Left lung (tissue), 10 donors: ENCODE measurements around the gene CD72. TPM values are rescaled to one million over a fixed set of nuclear protein-coding genes. Genes with fewer than 3 reads are reported as not detected.
A peak's percentile ranks its signal among the peaks of the same experiment; 100 is the strongest.

Source experiments
- ATAC-seq: fragments of 200-7000 bp; cut with Tn5 transposase; one replicate; pipeline ENCODE4 v1.9.1; 2020; ENCODE audit warnings: moderate library complexity
- DNase-seq, 4 donors: peaks; one replicate each; pipeline ENCODE4 v3.0.0-alpha.2; 2013 to 2020
- H3K27ac ChIP-seq, 2 donors: fragments of 200-600 bp; sonication (generic) in 1 of 2; one replicate each; pipeline versions ENCODE4 v1.5.0 to v1.8.0; 2020 to 2021
- H3K27me3 ChIP-seq, 2 donors: fragments of 200-600 bp; sonication (generic) in 1 of 2; one replicate each; pipeline versions ENCODE4 v1.5.0 to v1.8.0; 2020 to 2021
- H3K36me3 ChIP-seq, 2 donors: fragments of 200-600 bp; sonication (generic) in 1 of 2; one replicate each; pipeline versions ENCODE4 v1.5.0 to v1.8.0; 2020 to 2021
- H3K4me1 ChIP-seq, 2 donors: fragments of 200-600 bp; one replicate each; pipeline ENCODE4 v1.8.0; 2021
- H3K4me3 ChIP-seq, 2 donors: fragments of 200-600 bp; sonication (generic) in 1 of 2; one replicate each; pipeline versions ENCODE4 v1.5.0 to v1.8.0; 2020 to 2021; ENCODE audit warnings: mild to moderate bottlenecking in 1 of 2
- H3K9me3 ChIP-seq, 2 donors: fragments of 200-600 bp; sonication (generic) in 1 of 2; one replicate each; pipeline versions ENCODE4 v1.5.0 to v1.8.0; 2020 to 2021
- CTCF ChIP-seq, 2 donors: fragments of 200-600 bp; sonication (generic) in 1 of 2; IDR thresholded peaks; one replicate each; pipeline versions ENCODE4 v1.5.0 to v1.8.0; 2021; ENCODE audit warnings: antibody characterized with exemption in 2 of 2
- intact Hi-C, 2 donors: fragments of 100-400 bp; cut with DNase I; formaldehyde crosslinking; loops; one replicate each; pipeline versions ENCODE4 v1.11.2 to v1.14.2; 2022
- microRNA-seq, 2 donors: library from miRNA; unstranded; fragments of <30 nt; microRNA quantifications; one replicate each; pipeline ENCODE4, GENCODE V29; 2019
- polyA plus RNA-seq, 6 donors: library from polyadenylated mRNA; unstranded; fragments of 120-200 nt; gene quantifications; one replicate each; pipeline ENCODE4 v1.2.1, GENCODE V29; 2013; ENCODE audit not compliant: insufficient read length in 6 of 6
- total RNA-seq, 2 donors: library from RNA; stranded (reverse); fragmentation: NEBNext Ultra II Directional; extraction: Animal tissue kit (Norgen Biotek cat#: 25700); gene quantifications; one replicate each; pipeline ENCODE4 v1.2.1, GENCODE V29; 2021
- donor health status: DM: no; HTN: yes; CAD: no.
- donor health status: DM: no; HTN: no; CAD: no.

CD72 gene
- total and polyA plus RNA-seq, 8 donors = 3.2 to 4.3 (median 3.7) TPM

GRCh38 chr9:35563791-35564197, 54.4 kb downstream of the CD72 start:
- H3K36me3 ChIP-seq = peaks cover 0 to 37% of the 10 kb centered on the region in 2 donors
- no peak overlapping the region for H3K4me3 ChIP-seq
- intact Hi-C loops = no loop called here
- TF ChIP-seq CTCF (IDR thresholded peaks at IDR 0.05) = no peak
- H3K4me1 ChIP-seq = peaks cover 0 to 8% of the 10 kb centered on the region in 2 donors
- no peak for DNase-seq
- no peak overlapping the region for H3K27ac ChIP-seq
- ATAC-seq = peak; percentile 68
- no peaks in the 10 kb centered on the region for H3K27me3 ChIP-seq
- H3K9me3 ChIP-seq = no peaks in the 10 kb centered on the region

- peaks cover 0 to 44% of the 10 kb centered on the region in 2 donors for H3K36me3 ChIP-seq
- no peaks in the 10 kb centered on the region for H3K9me3 ChIP-seq
- no peak for TF ChIP-seq CTCF (IDR thresholded peaks at IDR 0.05)
- intact Hi-C loops = no loop called here
- H3K27me3 ChIP-seq = no peaks in the 10 kb centered on the region
- ATAC-seq = peak; percentile 9
- peak overlapping the region in 1 of 2 donors; percentile 4 for H3K27ac ChIP-seq
- peaks cover 0 to 8% of the 10 kb centered on the region in 2 donors for H3K4me1 ChIP-seq
- H3K4me3 ChIP-seq = no peak overlapping the region
- DNase-seq = no peak
Measured at GRCh38 chr9:35562895-35563780, 55.1 kb downstream of the CD72 start.

GRCh38 chr9:35561468-35562261, 56.5 kb downstream of the CD72 start:
- Histone ChIP-seq H3K4me1 (peaks cover 0 to 8% of the 10 kb centered on the region in 2 donors), H3K36me3 (peaks cover 0 to 57% of the 10 kb centered on the region in 2 donors), H3K4me3 (no peak overlapping the region), H3K27me3 (no peaks in the 10 kb centered on the region), H3K27ac (no peak overlapping the region), H3K9me3 (no peaks in the 10 kb centered on the region)
- intact Hi-C loops = no loop called here
- ATAC-seq = no peak
- no peak for DNase-seq
- no peak for TF ChIP-seq CTCF (IDR thresholded peaks at IDR 0.05)

- intact Hi-C loops = no loop called here
- no peak for TF ChIP-seq CTCF (IDR thresholded peaks at IDR 0.05)
- Histone ChIP-seq H3K4me1 (peaks cover 0 to 8% of the 10 kb centered on the region in 2 donors), H3K27me3 (no peaks in the 10 kb centered on the region), H3K27ac (no peak overlapping the region), H3K9me3 (no peaks in the 10 kb centered on the region), H3K36me3 (peaks cover 0 to 65% of the 10 kb centered on the region in 2 donors), H3K4me3 (no peak overlapping the region)
- DNase-seq (no peak), ATAC-seq (no peak)
Measured at GRCh38 chr9:35560625-35561337, 57.4 kb downstream of the CD72 start.

Small RNA genes lying within 50 kb of the gene (microRNA-seq; reads per million reads assigned to microRNA genes)
- 1.3 to 2.2 reads per million in 2 donors for gene MIR4667

Other genes with a start within 250 kb of the CD72 start
- gene RUSC2, start 128.3 kb downstream of the CD72 start, total RNA-seq = 10 to 100 TPM; 28.2 to 32.2 TPM
- 10 to 100 TPM; 14.9 to 19.9 (median 16.1) TPM for gene RUSC2, start 128.3 kb downstream of the CD72 start, polyA plus RNA-seq
- gene TESK1, start 13.2 kb downstream of the CD72 start, total RNA-seq = 10 to 100 TPM; 40.6 to 44.6 TPM
- gene TESK1, start 13.2 kb downstream of the CD72 start, polyA plus RNA-seq = 10 to 100 TPM; 30.8 to 44.2 (median 39.8) TPM
- 1 to 10 TPM in 1 of 2 donors, under 1 TPM in 1; 0.99 to 2.4 TPM for gene SIT1, start 32.5 kb upstream of the CD72 start, total RNA-seq
- under 1 TPM; 0.27 to 0.65 (median 0.45) TPM for gene SIT1, start 32.5 kb upstream of the CD72 start, polyA plus RNA-seq
- over 10,000 TPM; 27,227 to 27,465 TPM for gene RMRP, start 39.6 kb upstream of the CD72 start, total RNA-seq
- gene RMRP, start 39.6 kb upstream of the CD72 start, polyA plus RNA-seq = not detected
- 10 to 100 TPM; 24.7 to 25.6 TPM for gene CCDC107, start 39.9 kb upstream of the CD72 start, total RNA-seq
- 10 to 100 TPM in 5 of 6 donors, 1 to 10 TPM in 1; 9.2 to 18.2 (median 11.3) TPM for gene CCDC107, start 39.9 kb upstream of the CD72 start, polyA plus RNA-seq
- gene ARHGEF39, start 46.8 kb upstream of the CD72 start, total RNA-seq = 1 to 10 TPM; 1.5 to 3.1 TPM
- 10 to 100 TPM in 4 of 6 donors, 1 to 10 TPM in 2; 7.6 to 17.7 (median 11.2) TPM for gene ARHGEF39, start 46.8 kb upstream of the CD72 start, polyA plus RNA-seq
- gene CA9, start 55.5 kb upstream of the CD72 start, total RNA-seq = under 1 TPM in 1 of 2 donors, not detected in 1; 0.26 TPM
- 1 to 10 TPM in 4 of 6 donors, under 1 TPM in 2; 0.86 to 1.8 (median 1.3) TPM for gene CA9, start 55.5 kb upstream of the CD72 start, polyA plus RNA-seq
- 100 to 1,000 TPM; 145 to 211 TPM for gene TPM2, start 71.5 kb upstream of the CD72 start, total RNA-seq
- gene TPM2, start 71.5 kb upstream of the CD72 start, polyA plus RNA-seq = 100 to 1,000 TPM; 167 to 261 (median 192) TPM
- gene TLN1, start 113.8 kb upstream of the CD72 start, total RNA-seq = 100 to 1,000 TPM; 314 to 471 TPM
- 100 to 1,000 TPM; 152 to 206 (median 174) TPM for gene TLN1, start 113.8 kb upstream of the CD72 start, polyA plus RNA-seq
- gene CREB3, start 114.3 kb upstream of the CD72 start, total RNA-seq = 10 to 100 TPM; 39.3 to 42.4 TPM
- 10 to 100 TPM; 31.2 to 42.3 (median 38.7) TPM for gene CREB3, start 114.3 kb upstream of the CD72 start, polyA plus RNA-seq
- gene GBA2, start 130.8 kb upstream of the CD72 start, total RNA-seq = 10 to 100 TPM; 63.3 to 71.4 TPM
- gene GBA2, start 130.8 kb upstream of the CD72 start, polyA plus RNA-seq = 100 to 1,000 TPM in 1 of 6 donors, 10 to 100 TPM in 5; 85.7 to 113 (median 95.2) TPM
- 10 to 100 TPM; 26.9 to 30.3 TPM for gene RGP1, start 130.9 kb upstream of the CD72 start, total RNA-seq
- 10 to 100 TPM; 23.0 to 32.1 (median 29.5) TPM for gene RGP1, start 130.9 kb upstream of the CD72 start, polyA plus RNA-seq
- gene MSMP, start 135.9 kb upstream of the CD72 start, total RNA-seq = 1 to 10 TPM in 1 of 2 donors, not detected in 1; 1.1 TPM
- 1 to 10 TPM in 1 of 6 donors, not detected in 5; 1.2 TPM for gene MSMP, start 135.9 kb upstream of the CD72 start, polyA plus RNA-seq
- 10 to 100 TPM; 17.6 to 21.9 TPM for gene NPR2, start 173.2 kb upstream of the CD72 start, total RNA-seq
- 10 to 100 TPM; 40.9 to 58.6 (median 47.9) TPM for gene NPR2, start 173.2 kb upstream of the CD72 start, polyA plus RNA-seq
- 1 to 10 TPM; 1.8 to 6.2 TPM for gene SPAG8, start 193.8 kb upstream of the CD72 start, total RNA-seq
- gene SPAG8, start 193.8 kb upstream of the CD72 start, polyA plus RNA-seq = 10 to 100 TPM in 3 of 6 donors, 1 to 10 TPM in 3; 6.1 to 13.8 (median 9.3) TPM
- 10 to 100 TPM; 29.3 to 45.3 TPM for gene HINT2, start 196.6 kb upstream of the CD72 start, total RNA-seq
- 10 to 100 TPM; 26.3 to 43.8 (median 32.9) TPM for gene HINT2, start 196.6 kb upstream of the CD72 start, polyA plus RNA-seq
- not detected for gene FAM221B, start 210.3 kb upstream of the CD72 start, total RNA-seq
- under 1 TPM; 0.24 to 0.90 (median 0.39) TPM for gene FAM221B, start 210.3 kb upstream of the CD72 start, polyA plus RNA-seq
- 10 to 100 TPM in 1 of 2 donors, 1 to 10 TPM in 1; 6.4 to 12.7 TPM for gene TMEM8B, start 210.8 kb upstream of the CD72 start, total RNA-seq
- 10 to 100 TPM; 25.3 to 30.7 (median 27.2) TPM for gene TMEM8B, start 210.8 kb upstream of the CD72 start, polyA plus RNA-seq